Thyroid gland (tissue), 4 donors: ENCODE data around the gene SOX10. TPM values are rescaled to one million over a fixed set of nuclear protein-coding genes. Genes with fewer than 3 reads are reported as not detected.
A peak's percentile ranks its signal among the peaks of the same experiment; 100 is the strongest.

Experiments
- DNase-seq, 2 donors: peaks; one replicate each; pipeline ENCODE4 v3.0.0-alpha.2; 2019
- H3K27ac ChIP-seq, 3 donors: fragments of 200-600 bp; sonication (generic); 1 replicate in 2 of 3; 2 replicates in 1 of 3; pipeline ENCODE4 v1.5.1; 2016 to 2019; ENCODE audit warnings: mild to moderate bottlenecking in 1 of 3, moderate library complexity in 1 of 3
- H3K27me3 ChIP-seq: fragments of 200-600 bp; sonication (generic); one replicate; pipeline ENCODE4 v1.5.1; 2019
- H3K36me3 ChIP-seq, 2 donors: fragments of 200-600 bp; sonication (generic); one replicate each; pipeline ENCODE4 v1.5.1; 2016 to 2019
- H3K4me1 ChIP-seq, 2 donors: fragments of 200-600 bp; sonication (generic); one replicate each; pipeline ENCODE4 v1.5.1; 2017 to 2019
- H3K4me3 ChIP-seq, 3 donors: fragments of 200-600 bp; sonication (generic); replicated peaks in 1 of 3; 1 replicate in 2 of 3; 2 replicates in 1 of 3; pipeline ENCODE4 v1.5.1; 2016; ENCODE audit warnings: mild to moderate bottlenecking in 1 of 3
- H3K9me3 ChIP-seq: fragments of 200-600 bp; sonication (generic); one replicate; pipeline ENCODE4 v1.5.1; 2017
- POLR2A ChIP-seq, 2 donors: fragments of 450-650 bp; IDR thresholded peaks; one replicate each; pipeline ENCODE4 v1.6.1; 2017; ENCODE audit warnings: antibody characterized with exemption in 2 of 2, mild to moderate bottlenecking in 2 of 2, moderate library complexity in 1 of 2
- WGBS, 2 donors: methylation state at CpG; one replicate each; pipeline ENCODE4 v1.1.5; 2017; 5-methylcytosine and 5-hydroxymethylcytosine counted together
- intact Hi-C: fragments of 100-400 bp; cut with DNase I; formaldehyde crosslinking; loops from one replicate; pipeline ENCODE4 v1.15.1; 2023
- total RNA-seq, 4 donors: library from RNA; depleted of rRNA; stranded (reverse); fragments of >200 nt; gene quantifications; one replicate each; pipeline ENCODE4 v1.2.3, GENCODE V29; 2016
- TF ChIP-seq, protein P1 (sequence below), 6 experiments: fragments of 200-600 bp in 3 of 6; fragments of 450-650 bp in 3 of 6; sonication (generic) in 3 of 6; IDR thresholded peaks; one replicate each; pipeline ENCODE4 v1.5.1; 2016 to 2019; ENCODE audit warnings: antibody characterized with exemption in 6 of 6, mild to moderate bottlenecking in 2 of 6, inconsistent platforms in 1 of 6, moderate library complexity in 1 of 6

Gene SOX10
- total RNA-seq, 4 donors from 2014 or later, result 0.34 TPM; not detected in 3

DNA sequence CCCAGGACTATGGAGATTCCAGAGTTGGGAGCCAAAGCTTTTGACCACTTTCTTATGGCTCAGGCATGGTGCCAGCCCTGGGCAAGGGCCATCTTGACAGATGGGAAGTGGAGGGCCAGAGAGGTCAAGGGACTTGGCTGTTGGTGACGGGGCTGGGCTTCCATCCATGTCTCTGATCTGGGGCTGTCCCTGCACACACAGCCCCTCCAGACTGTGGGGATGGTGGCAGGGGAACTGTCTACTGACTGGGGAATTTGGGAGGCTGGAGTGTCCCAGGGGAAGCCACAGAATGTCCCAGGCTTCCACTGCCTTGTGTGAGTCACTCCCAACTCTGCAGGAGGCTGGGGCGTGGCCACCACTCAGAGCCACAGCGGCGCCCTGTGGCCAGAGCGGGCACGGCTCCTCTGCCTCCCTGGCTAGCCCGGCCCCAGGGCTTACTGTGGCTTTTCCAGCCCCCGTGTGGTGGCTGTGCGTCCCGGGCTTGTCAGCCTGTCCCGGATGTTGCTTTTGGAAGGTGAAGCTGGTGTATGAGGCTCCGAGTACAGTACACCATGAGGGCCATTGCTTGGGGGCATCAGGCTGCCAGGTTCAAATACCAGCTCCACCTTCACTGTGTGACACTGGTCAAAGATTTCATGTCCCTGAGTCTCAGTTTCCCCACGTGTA is 50.5 kb downstream of the SOX10 start:
- H3K36me3 ChIP-seq, result peaks cover 19 to 20% of the 10 kb centered on the region in 2 donors
- WGBS, 2 donors, result 8 to 21% methylated on average over 2 to 13 of the region's 13 CpGs
- intact Hi-C loops, result loop anchor here (10.0 kb wide), 1 partner anchor 119 kb away; no protein-coding TSS in a partner anchor

DNA sequence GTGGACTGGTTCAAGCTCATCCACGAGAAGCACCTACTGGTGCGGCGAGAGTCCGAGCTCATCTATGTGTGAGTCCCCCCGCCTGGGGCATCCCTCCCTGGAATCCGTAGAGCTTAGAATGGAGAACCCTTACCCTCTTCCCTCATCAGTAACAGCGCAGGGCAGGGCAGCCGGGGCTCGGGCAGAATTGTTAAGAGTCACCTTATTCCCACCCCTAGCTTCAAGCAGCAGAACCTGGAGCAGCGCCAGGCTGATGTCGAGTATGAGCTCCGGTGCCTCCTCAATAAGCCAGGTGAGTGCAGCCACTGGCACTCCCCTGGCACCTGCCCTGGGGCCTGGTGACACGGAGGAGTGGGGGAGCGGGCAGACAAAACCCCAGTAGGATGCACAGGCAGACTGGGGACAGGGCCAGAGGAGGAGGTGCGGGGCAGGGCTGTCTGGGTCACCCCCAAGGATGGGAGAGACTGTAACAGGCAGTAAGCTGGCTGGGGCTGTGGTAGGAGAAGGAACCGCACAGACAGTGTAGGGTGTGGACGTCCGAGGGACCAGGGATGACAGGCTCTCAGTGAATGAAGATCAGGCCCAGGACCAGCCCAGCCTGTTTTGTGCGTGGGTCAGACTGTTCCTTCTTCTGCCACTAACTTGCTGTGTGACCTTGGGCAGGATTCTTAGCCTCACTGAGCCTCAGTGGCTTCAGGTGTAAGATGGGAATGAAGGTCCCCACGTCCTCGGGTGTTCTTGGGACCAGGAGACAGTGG is 51.4 kb downstream of the SOX10 start:
- Histone ChIP-seq H3K4me3 (no peak overlapping the region), H3K36me3 (peaks cover 18 to 20% of the 10 kb centered on the region in 2 donors), H3K9me3 (no peaks in the 10 kb centered on the region), H3K4me1 (peaks cover 17 to 37% of the 10 kb centered on the region in 2 donors), H3K27me3 (no peaks in the 10 kb centered on the region), H3K27ac (peak overlapping the region; percentile 10 to 65 (median 56))
- DNase-seq, result peak; percentile 97
- intact Hi-C loops, result loop anchor here (10.0 kb wide), 1 partner anchor 118 kb away; no protein-coding TSS in a partner anchor
- TF ChIP-seq, protein P1, sequence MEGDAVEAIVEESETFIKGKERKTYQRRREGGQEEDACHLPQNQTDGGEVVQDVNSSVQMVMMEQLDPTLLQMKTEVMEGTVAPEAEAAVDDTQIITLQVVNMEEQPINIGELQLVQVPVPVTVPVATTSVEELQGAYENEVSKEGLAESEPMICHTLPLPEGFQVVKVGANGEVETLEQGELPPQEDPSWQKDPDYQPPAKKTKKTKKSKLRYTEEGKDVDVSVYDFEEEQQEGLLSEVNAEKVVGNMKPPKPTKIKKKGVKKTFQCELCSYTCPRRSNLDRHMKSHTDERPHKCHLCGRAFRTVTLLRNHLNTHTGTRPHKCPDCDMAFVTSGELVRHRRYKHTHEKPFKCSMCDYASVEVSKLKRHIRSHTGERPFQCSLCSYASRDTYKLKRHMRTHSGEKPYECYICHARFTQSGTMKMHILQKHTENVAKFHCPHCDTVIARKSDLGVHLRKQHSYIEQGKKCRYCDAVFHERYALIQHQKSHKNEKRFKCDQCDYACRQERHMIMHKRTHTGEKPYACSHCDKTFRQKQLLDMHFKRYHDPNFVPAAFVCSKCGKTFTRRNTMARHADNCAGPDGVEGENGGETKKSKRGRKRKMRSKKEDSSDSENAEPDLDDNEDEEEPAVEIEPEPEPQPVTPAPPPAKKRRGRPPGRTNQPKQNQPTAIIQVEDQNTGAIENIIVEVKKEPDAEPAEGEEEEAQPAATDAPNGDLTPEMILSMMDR (IDR thresholded peaks at IDR 0.05), result no peak
- no peak for TF ChIP-seq POLR2A (IDR thresholded peaks at IDR 0.05)
- 64 to 71% methylated on average over 12 to 21 of the region's 21 CpGs for WGBS, 2 donors

More for the DNA sequence above, 50.5 kb downstream of the SOX10 start:
- Histone ChIP-seq H3K9me3 (no peaks in the 10 kb centered on the region), H3K4me3 (no peak overlapping the region), H3K4me1 (peaks cover 17 to 37% of the 10 kb centered on the region in 2 donors), H3K27ac (peak overlapping the region; percentile 47 to 66 (median 65)), H3K27me3 (no peaks in the 10 kb centered on the region)
- TF ChIP-seq, protein P1 (IDR thresholded peaks at IDR 0.05), result peak; percentile 84 to 99 (median 96)
- no peak for TF ChIP-seq POLR2A (IDR thresholded peaks at IDR 0.05)
- peak; percentile 92 for DNase-seq

DNA sequence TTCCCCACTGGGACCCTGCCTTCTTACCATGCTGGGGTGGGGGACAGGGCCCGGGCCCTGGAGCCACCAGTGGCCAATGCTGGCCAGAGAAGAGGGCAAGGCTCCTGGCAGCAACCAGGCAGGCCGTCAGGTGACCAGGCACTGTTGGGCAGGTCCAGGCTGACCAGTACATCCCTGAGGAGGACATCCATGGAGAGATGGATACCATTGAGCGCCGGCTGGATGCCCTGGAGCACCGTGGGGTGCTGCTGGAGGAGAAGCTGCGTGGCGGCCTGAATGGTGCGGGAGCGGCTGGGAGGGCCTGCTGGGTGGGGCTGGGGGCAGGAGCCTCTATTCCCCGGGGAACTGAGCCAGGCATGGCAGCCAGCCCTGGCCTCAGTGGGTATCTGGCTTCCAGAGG is 52.0 kb downstream of the SOX10 start:
- Histone ChIP-seq H3K27me3 (no peaks in the 10 kb centered on the region), H3K4me3 (no peak overlapping the region), H3K27ac (peak overlapping the region in 2 of 3 donors; percentile 10 to 42), H3K4me1 (peaks cover 17 to 37% of the 10 kb centered on the region in 2 donors), H3K36me3 (peaks cover 18 to 19% of the 10 kb centered on the region in 2 donors), H3K9me3 (no peaks in the 10 kb centered on the region)
- WGBS, 2 donors, result 92 to 100% methylated on average over 7 to 9 of the region's 10 CpGs
- TF ChIP-seq, protein P1 (IDR thresholded peaks at IDR 0.05), result no peak
- TF ChIP-seq POLR2A (IDR thresholded peaks at IDR 0.05), result no peak
- peak in 1 of 2 donors; percentile 10 for DNase-seq
- intact Hi-C loops, result loop anchor here (10.0 kb wide), 1 partner anchor 118 kb away; no protein-coding TSS in a partner anchor

DNA sequence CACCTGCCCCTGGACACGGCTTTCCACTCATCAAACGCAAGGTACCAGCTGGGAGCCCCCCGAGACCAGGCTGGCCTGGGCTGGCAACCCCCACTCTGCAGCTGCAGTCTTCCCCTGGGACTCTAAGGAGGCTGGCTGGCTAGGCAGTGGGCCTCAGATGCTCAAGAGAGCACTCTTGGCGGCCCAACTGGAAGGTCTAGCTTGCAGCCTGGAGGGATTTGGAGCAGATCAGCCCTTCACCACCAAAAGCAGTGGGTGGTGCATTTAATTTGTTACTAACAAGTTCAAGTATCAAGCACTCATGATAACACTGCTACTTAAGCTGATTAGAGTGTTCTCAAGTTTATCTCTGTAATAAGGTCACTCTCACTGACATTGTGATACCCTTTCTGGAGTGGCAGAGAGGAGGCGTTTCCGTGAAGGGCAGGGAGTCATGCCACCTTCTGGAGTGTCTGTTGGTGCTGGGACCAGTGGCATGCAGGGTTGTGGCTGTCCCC is 52.4 kb downstream of the SOX10 start:
- 86 to 92% methylated on average over 6 of the region's 6 CpGs for WGBS, 2 donors
- Histone ChIP-seq H3K4me3 (no peak overlapping the region), H3K36me3 (peaks cover 15 to 21% of the 10 kb centered on the region in 2 donors), H3K9me3 (no peaks in the 10 kb centered on the region), H3K27me3 (no peaks in the 10 kb centered on the region), H3K27ac (no peak overlapping the region), H3K4me1 (peaks cover 17 to 37% of the 10 kb centered on the region in 2 donors)
- intact Hi-C loops, result loop anchor here (10.0 kb wide), 1 partner anchor 117 kb away; no protein-coding TSS in a partner anchor
- no peak for DNase-seq
- TF ChIP-seq, protein P1 (IDR thresholded peaks at IDR 0.05), result no peak
- TF ChIP-seq POLR2A (IDR thresholded peaks at IDR 0.05), result no peak
